Uterus (tissue), 2 donors: Measurements from ENCODE around the gene RPL11.

Experiments
- CTCF ChIP-seq, 4 experiments: fragments of 200-600 bp in 2 of 4; fragments of 450-650 bp in 2 of 4; sonication (generic) in 2 of 4; IDR thresholded peaks; one replicate each; pipeline ENCODE4 v1.5.1; 2016 to 2019; ENCODE audit warnings: antibody characterized with exemption in 4 of 4, mild to moderate bottlenecking in 2 of 4, moderate library complexity in 1 of 4
- POLR2A ChIP-seq, 2 donors: fragments of 450-650 bp; IDR thresholded peaks; one replicate each; pipeline ENCODE4 v1.6.1; 2016; ENCODE audit warnings: antibody characterized with exemption in 2 of 2, mild to moderate bottlenecking in 1 of 2, moderate library complexity in 1 of 2

- no peak for TF ChIP-seq CTCF (IDR thresholded peaks at IDR 0.05)
- TF ChIP-seq POLR2A (IDR thresholded peaks at IDR 0.05): no peak
Measured at GRCh38 chr1:23719162-23719820, 27.7 kb downstream of the RPL11 start.
